ENCODE results near the gene LTA.

LTA gene

GRCh38 chr6:31568537-31568961 lies 3.5 kb upstream of the LTA start:
- POLR2A ChIA-PET (ENCODE audit: low non-redundant PET): no interaction called here

GRCh38 chr6:31569861-31570536 lies 2.1 kb upstream of the LTA start:
- H3K27ac ChIP-seq: no peak overlapping the region
- POLR2A ChIA-PET (ENCODE audit: low non-redundant PET): no interaction called here
- DNase-seq (ENCODE audit: low spot score): no peak
- CTCF ChIA-PET: interaction anchor here (0.6 kb wide), 1 partner anchor 171 kb away, joined by 5 read pairs; no protein-coding TSS in a partner anchor
- TF ChIP-seq CTCF (conservative IDR thresholded peaks at IDR 0.05; ENCODE audit: low read depth): no peak

More at GRCh38 chr6:31568537-31568961, 3.5 kb upstream of the LTA start:
- DNase-seq (ENCODE audit: low spot score): no peak
- H3K27ac ChIP-seq: no peak overlapping the region
- TF ChIP-seq CTCF (conservative IDR thresholded peaks at IDR 0.05; ENCODE audit: low read depth): no peak
- CTCF ChIA-PET: interaction anchor here (1.7 kb wide), 1 partner anchor 12 kb away, joined by 5 read pairs; no protein-coding TSS in a partner anchor

GRCh38 chr6:31573239-31574105 lies 1.4 kb downstream of the LTA start:
- no peak for TF ChIP-seq CTCF (conservative IDR thresholded peaks at IDR 0.05; ENCODE audit: low read depth)
- H3K27ac ChIP-seq: no peak overlapping the region
- CTCF ChIA-PET: interaction anchor here (0.6 to 1.3 kb wide), 3 partner anchors 18 to 144 kb away, joined by 3 to 6 read pairs (median 3); no protein-coding TSS in a partner anchor
- POLR2A ChIA-PET (ENCODE audit: low non-redundant PET): no interaction called here
- DNase-seq (ENCODE audit: low spot score): no peak

GRCh38 chr6:31574106-31575061 lies 2.3 kb downstream of the LTA start:
- no peak overlapping the region for H3K27ac ChIP-seq
- POLR2A ChIA-PET (ENCODE audit: low non-redundant PET): no interaction called here
- DNase-seq (ENCODE audit: low spot score): no peak
- no peak for TF ChIP-seq CTCF (conservative IDR thresholded peaks at IDR 0.05; ENCODE audit: low read depth)
- CTCF ChIA-PET: interaction anchor here (0.7 to 1.3 kb wide), 2 partner anchors 17 to 24 kb away, joined by 3 to 6 read pairs; no protein-coding TSS in a partner anchor

GRCh38 chr6:31575335-31575901 lies 3.3 kb downstream of the LTA start, which contains the start of gene TNF:
Gene TNF (plus strand): TSS chr6:31575565. CDS start chr6:31575742, 177 bp downstream.
- ChIA-PET POLR2A (ENCODE audit: low non-redundant PET) (no interaction called here), CTCF (no interaction called here)
- no peak within 1 kb of the TSS for H3K27ac ChIP-seq
- TF ChIP-seq CTCF (conservative IDR thresholded peaks at IDR 0.05; ENCODE audit: low read depth): no peak
- no peak for DNase-seq (ENCODE audit: low spot score)
